HCT116 (cell line): ENCODE data around the gene NEK6. TPM values are rescaled to one million over a fixed set of nuclear protein-coding genes. Genes with fewer than 3 reads are reported as not detected.

Experiments
- ATAC-seq: fragments of 200-7000 bp; cut with Tn5 transposase; 2 replicates; pipeline ENCODE4 v1.9.1; 2020; ENCODE audit warnings: mild to moderate bottlenecking, moderate library complexity
- BruUV-seq: library from RNA; stranded (reverse); fragments of 400-500 nt; replicated peaks from 2 replicates; lab custom pipeline; 2021; lab: Mats Ljungman, UMichigan
- CTCF ChIA-PET: fragments of 300-600 bp; sonication (Branson Sonifier 250); formaldehyde crosslinking; loops from one replicate; lab custom pipeline; 2021; ENCODE audit warnings: antibody characterized with exemption; lab: Charles Lee
- POLR2A ChIA-PET: fragments of 300-600, 350-600 bp; sonication (Branson Sonifier 250); formaldehyde crosslinking; loops from one replicate; lab custom pipeline; 2021; ENCODE audit warnings: antibody characterized with exemption; lab: Charles Lee
- RAD21 ChIA-PET, 2 experiments: fragments of 300-600 bp; sonication (Branson Sonifier 250); formaldehyde crosslinking; loops; one replicate each; lab custom pipeline; 2023; ENCODE audit warnings: low total read pairs in 2 of 2; ENCODE audit not compliant: uncharacterized antibody in 2 of 2, unreplicated experiment in 2 of 2, low non-redundant PET in 1 of 2; lab: Charles Lee
- DNase-seq: peaks from one replicate; pipeline ENCODE4 v3.0.0-alpha.2; 2010; ENCODE audit warnings: low read depth, low spot score
- H2AFZ ChIP-seq: fragments of 200-600 bp; shearing (Covaris generic), sonication (generic); 2 replicates; pipeline ENCODE4 v1.6.1; 2017; ENCODE audit warnings: low read depth, mixed run types, mixed read lengths, antibody characterized with exemption, low read length; ENCODE audit not compliant: poor library complexity, severe bottlenecking
- H3K27ac ChIP-seq: 2 replicates; pipeline ENCODE4 v1.5.1; 2012; ENCODE audit warnings: low read depth, low read length
- H3K27me3 ChIP-seq: fragments of 200-600 bp; sonication (generic); 2 replicates; pipeline ENCODE4 v1.6.1; 2016; ENCODE audit warnings: mixed run types, low read length, mixed read lengths; ENCODE audit not compliant: insufficient read depth
- H3K36me3 ChIP-seq, 2 experiments: fragments of 200-500 bp in 1 of 2; fragments of 200-600 bp in 1 of 2; sonication (Bioruptor generic) in 1 of 2; sonication (generic) in 1 of 2; 2 replicates each; pipeline versions ENCODE4 v1.5.1 to v1.6.1; 2014 to 2016; ENCODE audit warnings: low read length in 2 of 2, inconsistent platforms in 1 of 2, mixed read lengths in 1 of 2, mixed run types in 1 of 2; ENCODE audit not compliant: insufficient read depth in 2 of 2, control insufficient read depth in 1 of 2
- H3K4me1 ChIP-seq, 2 experiments: fragments of 200-600 bp in 1 of 2; sonication (generic) in 1 of 2; 2 replicates each; pipeline versions ENCODE4 v1.5.1 to v1.6.1; 2012 to 2017; ENCODE audit warnings: low read length in 2 of 2, inconsistent platforms in 1 of 2, mild to moderate bottlenecking in 1 of 2, mixed read lengths in 1 of 2, mixed run types in 1 of 2, moderate library complexity in 1 of 2; ENCODE audit not compliant: insufficient read depth in 2 of 2, control insufficient read depth in 1 of 2
- H3K4me2 ChIP-seq: fragments of 200-600 bp; sonication (generic); 2 replicates; pipeline ENCODE4 v1.6.1; 2017; ENCODE audit warnings: mixed run types, low read length, mixed read lengths
- H3K4me3 ChIP-seq, 2 experiments: fragments of 200-600 bp in 1 of 2; sonication (generic) in 1 of 2; replicated peaks in 1 of 2; 2 replicates each; pipeline ENCODE4 v1.5.1; 2011 to 2016; ENCODE audit warnings: low read length in 2 of 2, control low read depth in 1 of 2, low read depth in 1 of 2, mild to moderate bottlenecking in 1 of 2, mixed read lengths in 1 of 2, mixed run types in 1 of 2
- H3K79me2 ChIP-seq: fragments of 200-600 bp; sonication (generic); 2 replicates; pipeline ENCODE4 v1.6.1; 2017; ENCODE audit warnings: mild to moderate bottlenecking, mixed run types, low read length, moderate library complexity, mixed read lengths; ENCODE audit not compliant: insufficient read depth
- H3K9ac ChIP-seq: fragments of 200-600 bp; sonication (generic); 2 replicates; pipeline ENCODE4 v1.6.1; 2016; ENCODE audit warnings: low read length, mixed read lengths
- H3K9me2 ChIP-seq: fragments of 200-600 bp; sonication (generic), shearing (Covaris generic); 2 replicates; pipeline ENCODE4 v1.6.1; 2017; ENCODE audit warnings: mixed run types, mild to moderate bottlenecking, moderate library complexity; ENCODE audit not compliant: insufficient read depth
- H3K9me3 ChIP-seq, 2 experiments: fragments of 200-500 bp in 1 of 2; fragments of 200-600 bp in 1 of 2; sonication (Bioruptor generic) in 1 of 2; sonication (generic) in 1 of 2; 2 replicates each; pipeline ENCODE4 v1.6.1; 2014 to 2017; ENCODE audit warnings: low read length in 2 of 2, mixed read lengths in 2 of 2, inconsistent platforms in 1 of 2, low read depth in 1 of 2, mild to moderate bottlenecking in 1 of 2, mixed run types in 1 of 2, moderate library complexity in 1 of 2; ENCODE audit not compliant: control insufficient read depth in 1 of 2, insufficient read depth in 1 of 2
- H4K20me1 ChIP-seq: fragments of 200-600 bp; sonication (generic), shearing (Covaris generic); 2 replicates; pipeline ENCODE4 v1.6.1; 2017; ENCODE audit warnings: mixed run types, mild to moderate bottlenecking, moderate library complexity; ENCODE audit not compliant: insufficient read depth
- EGR1 ChIP-seq: IDR thresholded peaks from 2 replicates; pipeline ENCODE4 v1.6.1; 2012; ENCODE audit warnings: low read depth
- ELF1 ChIP-seq: IDR thresholded peaks from 2 replicates; pipeline ENCODE4 v1.6.1; 2012; ENCODE audit warnings: low read depth, borderline replicate concordance
- intact Hi-C: fragments of 100-400 bp; cut with micrococcal nuclease; formaldehyde crosslinking; loops from 2 replicates; pipeline ENCODE4 v1.10.0; 2022
- total RNA-seq: library from RNA; stranded (reverse); gene quantifications from one replicate; pipeline ENCODE4 v1.2.1, GENCODE V29; 2021; ENCODE audit not compliant: unreplicated experiment
- TF ChIP-seq, protein P1 (sequence below): IDR thresholded peaks from 2 replicates; pipeline ENCODE4 v1.6.1; 2012
- TF ChIP-seq, protein P2 (sequence below): IDR thresholded peaks from 2 replicates; pipeline ENCODE4 v1.6.1; 2012
- TF ChIP-seq, protein P3 (sequence below), 3 experiments: fragments of 200-600 bp in 1 of 3; sonication (generic) in 1 of 3; IDR thresholded peaks in 2 of 3; conservative IDR thresholded peaks in 1 of 3; 2 replicates each; pipeline ENCODE4 v1.5.1; 2012 to 2017; ENCODE audit warnings: low read depth in 2 of 3, low read length in 2 of 3, antibody characterized with exemption in 1 of 3, borderline replicate concordance in 1 of 3, control low read depth in 1 of 3, mild to moderate bottlenecking in 1 of 3, mixed read lengths in 1 of 3, mixed run types in 1 of 3, moderate library complexity in 1 of 3; ENCODE audit not compliant: insufficient read depth in 1 of 3

The NEK6 gene
- total RNA-seq, 1 experiment from 2014 or later: 40.8 TPM

DNA sequence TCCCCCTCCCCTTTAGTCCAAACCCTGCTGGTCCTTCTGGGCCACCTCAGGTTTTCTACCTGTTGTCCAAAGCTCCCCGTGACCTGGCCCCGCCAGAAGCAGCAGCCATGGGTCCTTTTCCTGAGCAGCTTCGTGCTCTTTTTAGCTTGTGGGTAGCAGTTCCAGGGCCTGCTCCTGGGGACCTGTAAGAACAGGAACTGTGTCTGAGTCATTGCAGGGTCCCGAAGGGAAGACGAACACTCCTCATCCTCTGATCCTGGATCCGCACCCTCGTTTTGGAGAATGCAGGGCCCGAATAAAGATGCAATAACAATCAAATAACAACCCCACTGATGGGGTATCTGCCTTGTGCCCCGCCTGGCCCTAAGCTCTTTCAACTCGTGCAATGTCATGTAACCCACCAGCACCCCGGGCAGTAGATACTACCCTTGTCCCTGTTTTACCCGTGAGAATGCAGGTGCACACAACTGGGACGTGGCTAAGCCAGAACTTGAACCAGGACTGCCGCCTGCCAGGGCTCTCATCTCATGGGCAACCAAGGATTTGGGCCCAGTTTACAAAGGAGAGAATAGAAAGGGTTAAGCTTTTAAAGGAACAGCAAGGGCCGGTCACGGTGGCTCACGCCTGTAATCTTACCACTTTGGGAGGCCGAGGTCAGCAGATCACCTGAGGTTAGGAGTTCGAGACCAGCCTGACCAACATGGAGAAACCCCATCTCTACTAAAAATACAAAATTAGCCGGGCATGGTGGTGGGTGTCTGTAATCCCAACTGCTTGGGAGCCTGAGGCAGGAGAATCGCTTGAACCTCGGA is 33.2 kb downstream of the NEK6 start (continued):
- TF ChIP-seq, protein P1, sequence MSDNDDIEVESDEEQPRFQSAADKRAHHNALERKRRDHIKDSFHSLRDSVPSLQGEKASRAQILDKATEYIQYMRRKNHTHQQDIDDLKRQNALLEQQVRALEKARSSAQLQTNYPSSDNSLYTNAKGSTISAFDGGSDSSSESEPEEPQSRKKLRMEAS: no peak
- TF ChIP-seq EGR1 (no peak), ELF1 (no peak)

DNA sequence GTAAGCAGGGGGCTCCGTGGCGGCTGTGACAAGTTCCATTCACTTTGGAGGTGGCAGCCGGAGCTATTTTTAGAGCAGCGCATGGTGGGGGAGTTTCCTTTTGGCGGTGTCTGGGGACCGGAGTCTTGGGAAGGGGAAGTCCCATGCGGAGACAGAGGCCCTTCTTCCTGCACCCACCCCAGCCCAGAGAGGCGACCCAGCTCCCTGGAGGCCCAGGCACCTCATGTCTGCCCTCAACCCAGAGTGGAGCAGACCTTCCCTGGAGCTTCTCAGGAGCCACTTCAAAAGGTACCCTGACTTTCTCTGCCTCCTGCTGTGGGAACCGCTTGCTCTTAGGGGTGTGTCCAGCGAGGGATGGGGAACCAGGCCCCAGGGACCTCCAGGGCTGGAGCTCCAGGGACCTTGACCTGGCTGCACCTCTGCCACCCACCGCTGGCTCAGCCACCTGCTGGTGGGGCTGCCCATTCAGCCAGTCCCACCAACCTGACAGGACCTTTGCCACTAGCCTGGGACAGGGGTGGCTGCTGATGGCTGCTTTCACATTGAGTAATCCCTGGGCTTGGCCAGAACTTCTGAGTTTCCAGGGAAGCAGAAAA is 34.1 kb downstream of the NEK6 start:
- DNase-seq: no peak
- Histone ChIP-seq H3K27me3 (no peaks in the 10 kb centered on the region), H3K9me2 (no peaks in the 10 kb centered on the region), H3K9ac (no peak overlapping the region), H3K27ac (no peak overlapping the region; the same call in 1 of the 2 replicates), H3K4me3 (no peak overlapping the region), H3K79me2 (peaks cover 22% of the 10 kb centered on the region), H3K36me3 (no peaks in the 10 kb centered on the region), H3K9me3 (no peaks in the 10 kb centered on the region), H3K4me1 (peaks cover 23 to 73% of the 10 kb centered on the region in 2 experiments), H3K4me2 (peak overlapping the region; percentile 9), H2AFZ (no peak overlapping the region), H4K20me1 (no peaks in the 10 kb centered on the region)
- no TSS peak for BruUV-seq
- ATAC-seq: 0 out of 2 replicates have a peak, but pooled peaks have one; percentile 19
- ChIA-PET POLR2A (no interaction called here), CTCF (no interaction called here), RAD21 (interaction anchor here in 1 of 2 experiments (0.6 kb wide), 1 partner anchor 39 kb away, joined by 5 read pairs; no protein-coding TSS in a partner anchor)
- intact Hi-C loops: no loop called here
- TF ChIP-seq, protein P2, sequence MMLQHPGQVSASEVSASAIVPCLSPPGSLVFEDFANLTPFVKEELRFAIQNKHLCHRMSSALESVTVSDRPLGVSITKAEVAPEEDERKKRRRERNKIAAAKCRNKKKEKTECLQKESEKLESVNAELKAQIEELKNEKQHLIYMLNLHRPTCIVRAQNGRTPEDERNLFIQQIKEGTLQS: no peak
- TF ChIP-seq, protein P3, sequence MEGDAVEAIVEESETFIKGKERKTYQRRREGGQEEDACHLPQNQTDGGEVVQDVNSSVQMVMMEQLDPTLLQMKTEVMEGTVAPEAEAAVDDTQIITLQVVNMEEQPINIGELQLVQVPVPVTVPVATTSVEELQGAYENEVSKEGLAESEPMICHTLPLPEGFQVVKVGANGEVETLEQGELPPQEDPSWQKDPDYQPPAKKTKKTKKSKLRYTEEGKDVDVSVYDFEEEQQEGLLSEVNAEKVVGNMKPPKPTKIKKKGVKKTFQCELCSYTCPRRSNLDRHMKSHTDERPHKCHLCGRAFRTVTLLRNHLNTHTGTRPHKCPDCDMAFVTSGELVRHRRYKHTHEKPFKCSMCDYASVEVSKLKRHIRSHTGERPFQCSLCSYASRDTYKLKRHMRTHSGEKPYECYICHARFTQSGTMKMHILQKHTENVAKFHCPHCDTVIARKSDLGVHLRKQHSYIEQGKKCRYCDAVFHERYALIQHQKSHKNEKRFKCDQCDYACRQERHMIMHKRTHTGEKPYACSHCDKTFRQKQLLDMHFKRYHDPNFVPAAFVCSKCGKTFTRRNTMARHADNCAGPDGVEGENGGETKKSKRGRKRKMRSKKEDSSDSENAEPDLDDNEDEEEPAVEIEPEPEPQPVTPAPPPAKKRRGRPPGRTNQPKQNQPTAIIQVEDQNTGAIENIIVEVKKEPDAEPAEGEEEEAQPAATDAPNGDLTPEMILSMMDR (IDR thresholded peaks at IDR 0.05 in 2 of 3, conservative IDR thresholded peaks at IDR 0.05 in 1 of 3; ENCODE audit: borderline replicate concordance in 1 of 3, insufficient read depth in 1 of 3, low read depth in 2 of 3, low read length in 2 of 3): no peak
